Muscle layer of duodenum (tissue), 2 donors: Measurements from ENCODE around the gene RNF125.

Experiments used
- H3K27ac ChIP-seq: one replicate; pipeline ENCODE4 v1.7.0; 2013; ENCODE audit warnings: mild to moderate bottlenecking, low read length
- H3K27me3 ChIP-seq: one replicate; pipeline ENCODE4 v1.7.0; 2013; ENCODE audit warnings: low read depth, mild to moderate bottlenecking, control low read depth, low read length
- H3K36me3 ChIP-seq, 2 donors: one replicate each; pipeline ENCODE4 v1.7.0; 2013; ENCODE audit warnings: low read length in 2 of 2, control low read depth in 1 of 2, mild to moderate bottlenecking in 1 of 2; ENCODE audit not compliant: insufficient read depth in 2 of 2, control insufficient read depth in 1 of 2
- H3K4me1 ChIP-seq, 2 donors: one replicate each; pipeline ENCODE4 v1.7.0; 2013; ENCODE audit warnings: low read length in 2 of 2, mild to moderate bottlenecking in 2 of 2, control low read depth in 1 of 2, moderate library complexity in 1 of 2; ENCODE audit not compliant: insufficient read depth in 2 of 2, control insufficient read depth in 1 of 2
- H3K4me3 ChIP-seq, 2 donors: one replicate each; pipeline ENCODE4 v1.7.0; 2013; ENCODE audit warnings: low read length in 2 of 2, low read depth in 1 of 2, mild to moderate bottlenecking in 1 of 2
- H3K9me3 ChIP-seq, 2 donors: one replicate each; pipeline ENCODE4 v1.7.0; 2013; ENCODE audit warnings: low read length in 2 of 2, control low read depth in 1 of 2, mild to moderate bottlenecking in 1 of 2; ENCODE audit not compliant: control insufficient read depth in 1 of 2
- donor health status: healthy.

The RNF125 gene

GRCh38 chr18:32026491-32027086, 8.0 kb downstream of the RNF125 start:
- no peak overlapping the region for H3K4me3 ChIP-seq
- no peaks in the 10 kb centered on the region for H3K36me3 ChIP-seq
- H3K4me1 ChIP-seq, result no peaks in the 10 kb centered on the region
- no peak overlapping the region for H3K27ac ChIP-seq
- H3K9me3 ChIP-seq, result no peaks in the 10 kb centered on the region
- no peaks in the 10 kb centered on the region for H3K27me3 ChIP-seq

DNA sequence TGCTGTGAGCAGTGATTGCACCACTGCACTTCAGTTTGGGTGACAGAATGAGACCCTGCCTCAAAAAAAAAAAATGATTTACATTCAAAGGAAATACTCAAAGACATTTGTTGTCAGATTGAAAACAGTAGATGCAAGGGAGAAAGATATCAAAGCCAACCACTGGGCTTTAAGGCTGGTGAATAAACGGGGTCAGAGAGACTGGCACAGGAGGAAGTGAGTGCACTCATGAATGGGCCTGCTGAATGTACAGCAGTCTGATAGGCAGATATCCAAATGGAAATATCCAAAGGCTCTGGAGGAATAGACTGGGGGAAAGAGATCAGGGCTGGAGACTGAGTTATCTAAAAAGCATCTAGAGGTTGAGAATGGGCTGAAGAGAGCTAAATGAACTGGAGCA, 10.9 kb downstream of the RNF125 start:
- Histone ChIP-seq H3K27me3 (no peaks in the 10 kb centered on the region), H3K4me3 (no peak overlapping the region), H3K9me3 (no peaks in the 10 kb centered on the region), H3K36me3 (no peaks in the 10 kb centered on the region), H3K4me1 (no peaks in the 10 kb centered on the region), H3K27ac (no peak overlapping the region)

DNA sequence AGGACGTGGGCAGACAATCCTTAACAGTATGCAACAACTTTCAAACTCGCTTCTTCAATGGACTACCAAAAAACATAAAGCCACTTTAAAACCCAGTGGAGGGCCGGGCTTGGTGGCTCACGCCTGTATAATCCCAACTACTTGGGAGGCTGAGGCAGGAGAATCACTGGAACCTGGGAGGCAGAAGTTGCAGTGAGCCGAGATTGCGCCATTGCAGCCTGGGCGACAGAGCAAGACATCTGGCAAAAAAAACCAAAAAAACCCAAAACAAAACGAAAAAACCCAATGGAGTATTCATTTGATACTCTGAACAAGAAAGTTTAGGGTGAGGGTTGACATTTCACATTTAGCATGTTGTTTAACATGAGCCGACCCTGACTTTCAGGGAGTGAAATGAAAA, 14.0 kb downstream of the RNF125 start:
- no peaks in the 10 kb centered on the region for H3K27me3 ChIP-seq
- no peaks in the 10 kb centered on the region for H3K4me1 ChIP-seq
- H3K36me3 ChIP-seq, result peaks cover 0 to 3% of the 10 kb centered on the region in 2 donors
- no peaks in the 10 kb centered on the region for H3K9me3 ChIP-seq
- H3K27ac ChIP-seq, result no peak overlapping the region
- no peak overlapping the region for H3K4me3 ChIP-seq

DNA sequence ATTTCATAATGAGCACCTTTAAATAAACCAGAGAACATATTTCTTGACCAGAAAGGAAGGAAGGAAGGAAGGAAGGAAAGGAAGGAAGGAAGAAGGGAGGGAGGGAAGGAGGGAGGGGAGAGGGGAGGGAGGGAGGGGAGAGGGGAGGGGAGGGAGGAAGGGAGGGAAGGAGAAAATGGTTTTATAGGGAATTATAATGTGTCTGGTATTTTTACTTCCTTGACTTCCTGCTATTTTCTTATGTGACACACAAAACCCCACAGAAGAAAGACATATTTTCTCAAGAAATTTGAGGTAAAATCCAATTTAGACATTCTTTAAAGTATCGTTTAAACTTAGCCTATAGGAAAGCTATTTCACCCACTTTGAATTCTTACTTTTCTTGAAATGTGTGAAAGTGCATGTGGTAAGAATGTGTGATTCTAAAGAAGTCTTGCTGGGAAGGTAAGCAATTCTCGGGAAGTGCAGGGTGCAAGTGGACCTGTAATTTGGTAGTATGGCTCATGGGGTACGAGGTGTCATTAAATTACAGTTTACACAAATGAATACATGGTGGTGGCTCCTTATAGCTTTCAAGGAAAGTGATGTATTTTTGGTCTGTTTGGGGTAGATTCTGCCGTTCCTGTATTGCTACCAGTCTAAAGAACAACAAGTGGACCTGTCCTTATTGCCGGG, 18.0 kb downstream of the RNF125 start:
- Histone ChIP-seq H3K27ac (no peak overlapping the region), H3K27me3 (no peaks in the 10 kb centered on the region), H3K4me3 (no peak overlapping the region), H3K36me3 (peaks cover 0 to 3% of the 10 kb centered on the region in 2 donors), H3K9me3 (no peaks in the 10 kb centered on the region), H3K4me1 (no peaks in the 10 kb centered on the region)

- Histone ChIP-seq H3K27ac (no peak overlapping the region), H3K9me3 (no peaks in the 10 kb centered on the region), H3K27me3 (no peaks in the 10 kb centered on the region), H3K4me3 (no peak overlapping the region), H3K4me1 (no peaks in the 10 kb centered on the region), H3K36me3 (peaks cover 0 to 3% of the 10 kb centered on the region in 2 donors)
Measured at GRCh38 chr18:32037616-32038015, 19.0 kb downstream of the RNF125 start.

DNA sequence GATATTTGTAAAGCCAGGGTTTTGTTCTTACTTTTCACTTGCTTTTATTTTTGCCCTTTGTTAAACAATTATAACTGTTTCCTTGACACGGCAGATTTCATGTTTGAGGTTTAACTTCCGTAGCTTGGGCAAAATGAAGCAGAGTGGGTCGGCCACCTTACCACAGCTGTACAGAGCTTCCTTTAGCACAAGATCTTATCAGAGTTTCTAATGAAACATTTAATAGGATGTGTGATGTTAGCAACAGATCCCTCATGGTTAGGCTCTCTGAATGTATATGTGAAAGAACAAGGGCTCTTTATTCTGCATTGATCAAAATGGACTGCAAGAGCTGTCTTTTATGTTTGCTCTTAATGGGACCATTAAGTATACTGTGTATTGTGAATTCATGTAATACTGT, 22.3 kb downstream of the RNF125 start:
- Histone ChIP-seq H3K4me1 (no peaks in the 10 kb centered on the region), H3K36me3 (peaks cover 0 to 3% of the 10 kb centered on the region in 2 donors), H3K27ac (no peak overlapping the region), H3K4me3 (no peak overlapping the region), H3K9me3 (no peaks in the 10 kb centered on the region), H3K27me3 (no peaks in the 10 kb centered on the region)

- Histone ChIP-seq H3K9me3 (no peaks in the 10 kb centered on the region), H3K27ac (no peak overlapping the region), H3K36me3 (no peaks in the 10 kb centered on the region), H3K4me3 (no peak overlapping the region), H3K4me1 (no peaks in the 10 kb centered on the region), H3K27me3 (no peaks in the 10 kb centered on the region)
Measured at GRCh38 chr18:32042337-32042736, 23.7 kb downstream of the RNF125 start.

DNA sequence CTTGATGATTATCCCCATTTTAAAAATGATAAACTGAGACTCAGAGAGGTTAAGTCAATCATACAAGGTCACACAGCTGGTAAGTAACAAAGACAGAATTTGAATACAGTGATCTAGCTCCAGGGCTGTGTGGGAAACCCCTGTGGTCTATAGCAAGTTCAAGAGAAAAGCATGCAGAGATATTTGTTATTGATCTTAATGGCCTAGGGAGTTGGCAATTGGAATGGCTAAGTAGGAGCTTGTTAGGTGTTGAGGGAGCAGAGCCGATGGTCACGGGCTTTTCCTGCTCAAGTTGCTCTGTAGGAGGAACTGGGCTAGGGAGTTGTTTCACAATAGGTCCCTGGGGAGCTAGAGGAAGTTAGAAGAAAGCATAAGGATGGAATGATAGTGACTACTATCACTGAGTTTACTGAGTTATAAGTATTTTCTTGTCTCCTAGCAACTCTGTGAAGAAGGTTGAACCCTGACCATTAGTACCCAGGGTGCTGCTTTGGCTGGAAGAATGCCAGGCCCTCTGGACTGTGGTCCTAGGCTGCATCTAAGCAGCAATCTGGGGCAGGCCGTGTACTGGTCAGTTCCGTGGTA, 30.0 kb downstream of the RNF125 start:
- Histone ChIP-seq H3K27me3 (no peaks in the 10 kb centered on the region), H3K36me3 (no peaks in the 10 kb centered on the region), H3K4me1 (peaks cover 0 to 3% of the 10 kb centered on the region in 2 donors), H3K9me3 (no peaks in the 10 kb centered on the region), H3K4me3 (no peak overlapping the region), H3K27ac (peak overlapping the region; percentile 76)

GRCh38 chr18:32049393-32050171, 31.0 kb downstream of the RNF125 start:
- H3K27me3 ChIP-seq, result no peaks in the 10 kb centered on the region
- H3K4me3 ChIP-seq, result no peak overlapping the region
- no peaks in the 10 kb centered on the region for H3K36me3 ChIP-seq
- peak overlapping the region; percentile 76 for H3K27ac ChIP-seq
- no peaks in the 10 kb centered on the region for H3K9me3 ChIP-seq
- H3K4me1 ChIP-seq, result peaks cover 0 to 3% of the 10 kb centered on the region in 2 donors

GRCh38 chr18:32056613-32057358, 38.2 kb downstream of the RNF125 start:
- Histone ChIP-seq H3K4me1 (no peaks in the 10 kb centered on the region), H3K4me3 (no peak overlapping the region), H3K36me3 (no peaks in the 10 kb centered on the region), H3K27ac (no peak overlapping the region), H3K27me3 (no peaks in the 10 kb centered on the region), H3K9me3 (no peaks in the 10 kb centered on the region)
